ENCODE measurements around the gene MYO1E. TPM values are rescaled to one million over a fixed set of nuclear protein-coding genes. Genes with fewer than 3 reads are reported as not detected.

MYO1E gene
- total RNA-seq, 2 experiments from 2014 or later: 20.3 to 22.7 TPM

- DNase-seq: no peak
- TF ChIP-seq CTCF (IDR thresholded peaks at IDR 0.05): no peak
- Mint-ChIP-seq H3K36me3 (ENCODE audit: low read depth) (no peaks in the 10 kb centered on the region), H3K4me3 (no peak overlapping the region), H3K27me3 (no peaks in the 10 kb centered on the region), H3K9me3 (no peaks in the 10 kb centered on the region), H3K27ac (no peak overlapping the region), H3K4me1 (ENCODE audit: low read depth) (no peaks in the 10 kb centered on the region)
- intact Hi-C loops (cut with micrococcal nuclease): no loop called here
- ATAC-seq: no peak
- ChIA-PET POLR2A (no interaction called here), CTCF (interaction anchor here (1.5 kb wide), 1 partner anchor 8 kb away, joined by 4 read pairs; no protein-coding TSS in a partner anchor)
These were observed 218.4 kb downstream of the MYO1E start for GRCh38 chr15:59154243-59154642.

GRCh38 chr15:59153466-59153865, 219.2 kb downstream of the MYO1E start:
- POLR2A ChIA-PET: no interaction called here
- no peak overlapping the region for H3K27ac Mint-ChIP-seq
- intact Hi-C loops (cut with micrococcal nuclease): no loop called here
- ATAC-seq (no peak), DNase-seq (no peak)
- H3K9me3 Mint-ChIP-seq: no peaks in the 10 kb centered on the region
- no peak for TF ChIP-seq CTCF (IDR thresholded peaks at IDR 0.05)
- no peaks in the 10 kb centered on the region for H3K4me1 Mint-ChIP-seq (ENCODE audit: low read depth)
- H3K4me3 Mint-ChIP-seq: no peak overlapping the region
- no peaks in the 10 kb centered on the region for H3K27me3 Mint-ChIP-seq
- no peaks in the 10 kb centered on the region for H3K36me3 Mint-ChIP-seq (ENCODE audit: low read depth)
- CTCF ChIA-PET: interaction anchor here (1.5 to 2.9 kb wide), 3 partner anchors 9 to 174 kb away, joined by 4 to 8 read pairs (median 4); no protein-coding TSS in a partner anchor

GRCh38 chr15:59152694-59153450, 219.8 kb downstream of the MYO1E start:
- H3K4me1 Mint-ChIP-seq (ENCODE audit: low read depth): no peaks in the 10 kb centered on the region
- no peak overlapping the region for H3K4me3 Mint-ChIP-seq
- ChIA-PET CTCF (interaction anchor here (1.1 to 2.9 kb wide), 4 partner anchors 9 to 341 kb away, joined by 3 to 8 read pairs (median 4); no protein-coding TSS in a partner anchor), POLR2A (interaction anchor here (0.6 kb wide), 1 partner anchor 358 kb away, joined by 4 read pairs; no protein-coding TSS in a partner anchor)
- no peaks in the 10 kb centered on the region for H3K36me3 Mint-ChIP-seq (ENCODE audit: low read depth)
- TF ChIP-seq CTCF (IDR thresholded peaks at IDR 0.05): no peak
- intact Hi-C loops (cut with micrococcal nuclease): no loop called here
- no peaks in the 10 kb centered on the region for H3K27me3 Mint-ChIP-seq
- H3K27ac Mint-ChIP-seq: no peak overlapping the region
- no peaks in the 10 kb centered on the region for H3K9me3 Mint-ChIP-seq
- DNase-seq (no peak), ATAC-seq (no peak)

- ATAC-seq (no peak), DNase-seq (no peak)
- H3K27me3 Mint-ChIP-seq: no peaks in the 10 kb centered on the region
- no peak overlapping the region for H3K4me3 Mint-ChIP-seq
- H3K36me3 Mint-ChIP-seq (ENCODE audit: low read depth): no peaks in the 10 kb centered on the region
- H3K4me1 Mint-ChIP-seq (ENCODE audit: low read depth): no peaks in the 10 kb centered on the region
- no peaks in the 10 kb centered on the region for H3K9me3 Mint-ChIP-seq
- no peak for TF ChIP-seq CTCF (IDR thresholded peaks at IDR 0.05)
- H3K27ac Mint-ChIP-seq: no peak overlapping the region
- intact Hi-C loops (cut with micrococcal nuclease): no loop called here
- CTCF ChIA-PET: no interaction called here
- POLR2A ChIA-PET: no interaction called here
These were observed 222.5 kb downstream of the MYO1E start for GRCh38 chr15:59150185-59150584.

DNA sequence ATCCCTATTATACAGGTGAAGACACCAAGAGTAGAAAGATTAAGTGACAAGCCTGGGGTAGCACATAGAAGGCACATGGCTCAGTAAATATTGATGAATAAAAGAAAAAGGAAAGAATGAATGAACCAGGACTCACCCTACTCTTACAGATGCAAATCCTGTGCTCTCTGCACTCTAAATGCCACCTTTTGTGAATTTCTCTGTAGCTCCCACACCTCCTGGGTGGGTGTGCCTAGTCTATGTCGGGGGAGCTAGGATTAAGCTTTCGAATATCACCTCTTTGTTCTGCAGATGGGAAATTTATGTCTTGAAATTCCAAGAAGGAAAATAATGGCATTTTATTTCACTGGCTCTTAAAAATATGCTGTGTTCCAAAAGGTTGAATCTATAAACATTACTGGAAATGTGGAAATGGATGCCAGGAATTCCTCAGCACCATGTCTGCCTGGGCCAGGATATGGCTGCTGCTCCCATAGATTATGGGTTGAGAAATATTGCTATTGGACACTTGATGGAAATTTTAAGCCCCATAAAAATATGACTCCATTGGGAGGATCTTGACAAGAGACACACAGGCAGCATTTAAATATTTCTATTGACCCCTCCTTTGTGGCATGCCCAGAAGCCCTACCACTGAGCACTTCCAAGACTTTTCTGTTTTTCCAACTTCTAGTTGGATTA, 224.4 kb downstream of the MYO1E start:
- Mint-ChIP-seq H3K27ac (no peak overlapping the region), H3K27me3 (no peaks in the 10 kb centered on the region), H3K4me1 (ENCODE audit: low read depth) (no peaks in the 10 kb centered on the region), H3K9me3 (no peaks in the 10 kb centered on the region), H3K4me3 (no peak overlapping the region), H3K36me3 (ENCODE audit: low read depth) (no peaks in the 10 kb centered on the region)
- no peak for TF ChIP-seq CTCF (IDR thresholded peaks at IDR 0.05)
- ATAC-seq (no peak), DNase-seq (no peak)
- POLR2A ChIA-PET: no interaction called here
- intact Hi-C loops (cut with micrococcal nuclease): no loop called here
- CTCF ChIA-PET: interaction anchor here (1.8 kb wide), 1 partner anchor 79 kb away, joined by 5 read pairs; no protein-coding TSS in a partner anchor

Measured in activated CD8-positive, alpha-beta T cell treated with anti-CD3 and anti-CD28 coated beads for 36 hours (primary cell).